ENCODE measurements around the gene EPRS1.
"Not testable (repeated sequence)": the region's sequence is repeated elsewhere in the genome, so short reads cannot be mapped to it uniquely, and the experiment has no call there.

EPRS1 gene

DNA sequence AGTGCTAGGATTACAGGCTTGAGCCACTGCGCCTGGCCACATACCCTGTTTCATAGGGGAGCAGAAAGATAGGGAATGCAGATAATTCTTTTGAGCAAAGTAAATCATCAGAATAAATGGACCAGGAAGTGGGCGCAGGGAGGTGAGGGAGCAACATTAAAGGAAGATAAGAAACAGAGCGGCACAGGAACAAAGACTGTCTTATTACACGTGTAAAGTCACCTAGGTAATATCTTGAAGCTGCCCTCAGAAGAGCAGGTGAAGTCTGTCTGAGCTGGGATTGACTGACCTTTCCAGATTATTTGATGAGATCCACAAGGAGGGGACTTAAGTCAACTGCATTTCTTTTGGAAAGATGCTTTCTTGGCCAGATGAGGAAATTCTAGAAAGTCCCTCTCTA, 7.7 kb downstream of the EPRS1 start:
- no peak for DNase-seq (ENCODE audit: low spot score)

DNA sequence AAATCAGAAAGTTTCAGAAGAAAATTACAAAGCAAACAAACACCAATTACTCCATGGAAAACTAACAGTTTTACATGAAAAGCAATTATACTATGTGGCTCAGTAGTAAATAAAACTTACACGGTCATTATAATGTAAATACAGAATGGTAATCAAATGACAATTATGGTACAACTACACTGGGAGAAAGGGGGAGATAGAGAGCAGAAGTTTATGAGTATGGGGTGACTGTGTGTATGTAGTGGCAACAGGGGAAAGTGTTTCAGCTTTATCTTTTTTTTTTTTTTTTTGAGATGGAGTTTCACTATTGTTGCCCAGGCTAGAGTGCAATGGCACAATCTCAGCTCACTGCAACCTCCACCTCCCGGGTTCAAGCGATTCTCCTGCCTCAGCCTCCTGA, 8.5 kb downstream of the EPRS1 start:
- not testable (repeated sequence) for DNase-seq (ENCODE audit: low spot score)

DNA sequence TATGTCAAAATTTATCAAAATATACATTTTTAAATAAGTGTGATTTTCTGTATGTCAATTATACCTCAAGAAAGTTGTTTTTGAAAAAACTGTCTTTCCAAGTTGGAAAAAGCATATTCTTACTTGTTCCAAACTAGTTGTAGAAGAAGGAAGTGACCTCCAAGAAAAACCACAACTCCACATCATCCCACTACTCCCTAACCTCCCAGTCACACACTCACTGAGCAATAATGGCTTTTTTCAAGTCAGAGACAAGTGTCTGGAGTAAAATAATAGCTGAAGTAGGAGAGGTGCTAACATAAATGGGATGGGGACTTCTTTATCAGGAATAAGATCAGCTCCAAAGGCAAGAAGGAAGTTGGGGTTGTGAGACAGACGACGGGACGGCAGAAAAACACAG, 13.4 kb downstream of the EPRS1 start:
- DNase-seq (ENCODE audit: low spot score), result no peak

DNA sequence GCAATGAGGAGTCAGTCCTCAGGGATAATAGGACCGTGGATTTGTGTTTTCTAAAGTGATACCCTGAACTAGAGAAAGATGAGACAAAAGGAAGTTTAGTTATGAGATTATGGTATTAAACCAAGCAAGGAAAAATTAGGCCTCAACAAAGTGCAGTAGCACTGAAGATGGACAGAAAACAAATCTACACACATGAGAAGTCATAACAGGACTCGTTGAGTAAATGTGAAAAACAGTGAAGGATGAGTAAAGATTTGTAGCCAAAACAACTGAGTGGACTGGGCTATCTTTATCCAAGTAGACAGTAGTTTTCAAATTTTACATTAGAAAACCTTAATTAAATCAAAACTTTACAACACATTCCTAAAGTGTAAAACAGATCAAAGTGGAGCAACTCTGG, 15.0 kb downstream of the EPRS1 start:
- no peak for DNase-seq (ENCODE audit: low spot score)

DNA sequence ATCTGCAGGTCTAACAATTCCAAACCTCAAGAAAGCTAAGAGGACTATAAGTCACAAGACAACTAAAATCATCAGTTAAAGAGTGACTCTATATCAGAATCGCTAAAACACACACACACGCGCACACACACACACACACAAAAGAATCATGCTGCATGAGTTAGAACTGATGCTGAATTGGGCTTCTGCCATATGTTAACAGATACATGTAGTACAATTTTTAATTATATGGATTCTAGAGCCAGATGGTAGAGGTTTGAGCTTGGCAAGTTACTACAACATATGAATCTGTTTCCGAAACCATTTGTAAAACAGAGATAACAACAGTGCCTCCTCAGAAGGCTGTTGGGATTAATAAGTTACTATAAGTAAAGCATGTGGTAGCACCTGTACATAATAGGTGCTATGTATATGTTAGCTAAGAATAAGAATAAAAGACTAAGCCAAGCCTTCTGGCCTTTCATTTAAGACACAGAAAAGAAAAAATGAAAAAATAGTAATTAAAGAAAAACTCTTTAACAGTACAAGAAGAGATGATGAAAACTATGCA, 17.9 kb downstream of the EPRS1 start:
- no peak for DNase-seq (ENCODE audit: low spot score)

DNA sequence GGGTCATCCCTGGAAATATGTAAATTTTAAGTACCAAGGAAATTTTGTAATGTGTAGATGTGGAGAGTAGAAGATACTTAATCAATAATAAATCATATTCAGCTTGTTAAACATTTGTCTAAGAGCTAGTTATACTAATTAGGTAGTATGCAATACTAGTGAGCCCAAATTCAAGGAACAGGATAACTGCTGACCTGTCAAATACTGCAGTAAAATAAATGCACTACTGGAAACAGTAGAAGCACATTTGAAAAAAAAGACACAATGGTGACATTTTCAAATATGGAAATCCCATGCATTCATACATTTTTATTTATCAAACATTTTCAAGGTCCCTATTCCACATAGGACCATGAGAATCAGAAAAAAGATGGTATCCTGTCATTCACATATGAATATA, 27.2 kb downstream of the EPRS1 start:
- no peak for DNase-seq (ENCODE audit: low spot score)

DNA sequence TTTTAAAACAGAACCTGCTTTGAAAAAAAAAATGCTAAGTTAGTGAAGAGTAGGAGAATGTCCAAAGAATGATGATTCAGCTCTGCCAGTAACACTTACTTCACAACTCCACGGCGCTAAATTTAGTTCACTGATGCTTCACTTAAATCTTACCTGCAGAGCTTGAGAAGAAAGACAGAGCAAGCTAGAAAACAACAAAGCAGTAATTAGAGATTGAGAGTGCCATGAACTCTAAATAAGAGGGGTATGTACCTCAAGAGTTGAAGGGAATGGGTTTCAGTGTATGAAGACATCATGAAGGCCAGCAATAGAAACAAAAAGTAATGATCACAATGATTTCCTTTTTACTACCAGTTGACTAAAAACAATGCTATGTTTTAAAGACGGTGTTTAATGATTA, 32.8 kb downstream of the EPRS1 start:
- no peak for DNase-seq (ENCODE audit: low spot score)

DNA sequence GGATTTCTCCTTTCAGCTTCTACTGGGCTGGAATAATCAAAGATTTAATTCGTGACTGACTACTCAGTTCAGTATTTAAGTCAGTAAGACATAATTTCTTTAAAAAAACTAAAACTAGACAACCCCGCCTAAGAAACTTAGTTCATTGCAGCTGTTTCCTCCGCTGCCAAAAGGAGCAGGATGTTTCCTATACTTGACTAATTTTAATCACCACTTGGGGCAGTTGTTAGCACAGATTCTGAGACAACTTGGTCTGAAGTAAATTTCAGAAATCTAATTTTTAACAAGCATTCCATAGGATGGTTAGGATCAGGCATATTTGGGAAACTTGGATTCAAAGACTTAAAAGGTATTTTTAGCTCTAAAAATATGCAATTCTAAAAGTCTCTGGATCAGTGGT, 34.0 kb downstream of the EPRS1 start:
- DNase-seq (ENCODE audit: low spot score), result no peak

DNA sequence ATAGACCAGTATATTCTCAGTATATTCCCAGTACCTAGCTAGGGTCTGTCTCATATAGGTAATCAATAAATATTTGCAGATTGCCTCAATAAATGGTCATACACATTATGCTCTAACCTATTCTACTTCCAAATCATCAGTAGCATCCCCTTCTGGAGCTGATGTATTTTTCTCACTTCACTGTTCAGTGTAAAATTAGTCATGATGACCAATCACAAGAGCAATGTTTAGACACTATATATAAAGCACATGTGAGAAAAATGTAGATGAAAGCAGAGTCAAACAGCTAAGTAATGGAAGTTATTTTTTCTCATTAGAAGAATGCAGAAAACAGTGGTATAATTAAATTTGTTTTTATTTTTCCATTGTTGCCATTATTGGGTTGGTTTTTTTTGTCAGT, 34.7 kb downstream of the EPRS1 start:
- DNase-seq (ENCODE audit: low spot score), result no peak

DNA sequence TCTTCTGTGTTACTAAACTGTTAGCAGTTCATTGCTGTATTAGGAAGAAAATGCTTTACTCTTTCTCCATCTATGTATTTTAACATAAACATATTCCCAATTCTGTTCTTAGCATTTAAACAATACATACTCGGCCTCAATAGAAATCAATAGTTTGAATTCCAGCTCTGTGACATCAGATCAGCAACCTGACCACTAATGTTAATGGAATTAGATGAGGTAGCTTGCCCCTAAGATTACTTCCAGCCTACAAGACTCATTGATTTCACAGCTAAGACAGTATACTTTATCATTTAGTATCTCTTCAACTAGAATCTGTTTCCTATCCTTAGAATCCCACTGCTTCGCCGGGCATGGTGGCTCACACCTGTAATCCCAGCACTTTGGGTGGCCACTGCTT, 38.9 kb downstream of the EPRS1 start:
- no peak for DNase-seq (ENCODE audit: low spot score)

DNA sequence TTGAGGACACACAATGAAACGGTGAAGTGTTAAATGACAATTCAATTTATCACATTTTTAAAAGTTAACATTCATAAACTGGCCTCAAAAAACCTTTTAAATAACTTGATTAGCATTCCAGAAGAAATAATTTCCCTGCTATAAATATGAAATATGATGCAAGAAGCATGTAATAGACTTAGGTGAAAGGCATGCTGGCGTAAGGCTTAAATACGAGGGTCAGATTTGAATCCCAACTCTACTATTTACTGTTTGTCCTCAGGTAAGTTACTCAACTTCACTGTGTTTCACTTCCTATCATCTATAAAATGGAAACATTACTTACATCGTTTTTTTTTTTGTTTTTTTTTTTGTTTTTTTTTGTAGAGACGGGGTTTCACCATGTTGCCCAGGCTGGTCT, 40.8 kb downstream of the EPRS1 start:
- DNase-seq (ENCODE audit: low spot score), result no peak

DNA sequence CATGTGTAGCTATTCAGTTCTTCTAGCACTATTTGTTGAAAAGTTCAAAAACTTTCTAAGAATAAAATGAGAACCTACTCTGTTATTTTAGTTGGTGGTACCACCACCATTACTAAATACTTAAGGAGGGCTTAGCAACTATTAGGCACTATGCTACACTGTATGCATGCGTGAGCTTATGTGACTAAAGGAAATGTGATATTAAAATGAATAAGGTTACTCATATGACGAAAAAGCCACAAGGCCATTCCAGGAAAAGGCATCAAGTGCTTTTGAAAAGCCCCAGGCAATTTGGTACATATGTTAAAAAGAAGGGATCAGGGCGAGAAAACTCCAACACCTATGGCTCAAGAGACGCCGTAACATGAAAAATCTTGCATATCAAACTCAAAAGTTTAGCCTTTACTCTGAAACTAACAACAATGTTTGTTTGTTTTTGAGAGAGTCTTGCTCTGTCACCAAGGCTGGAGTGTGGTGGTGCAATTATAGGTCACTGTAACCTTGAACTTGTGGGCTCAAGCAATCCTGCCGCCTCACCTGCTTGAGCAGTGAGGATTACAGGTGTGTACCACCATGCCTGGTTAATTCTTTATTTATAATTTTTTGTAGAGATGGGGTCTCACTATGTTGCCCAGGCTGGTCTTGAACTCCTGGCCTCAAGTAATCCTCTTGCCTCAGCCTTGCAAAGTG, 42.5 kb downstream of the EPRS1 start:
- no peak for DNase-seq (ENCODE audit: low spot score)

DNA sequence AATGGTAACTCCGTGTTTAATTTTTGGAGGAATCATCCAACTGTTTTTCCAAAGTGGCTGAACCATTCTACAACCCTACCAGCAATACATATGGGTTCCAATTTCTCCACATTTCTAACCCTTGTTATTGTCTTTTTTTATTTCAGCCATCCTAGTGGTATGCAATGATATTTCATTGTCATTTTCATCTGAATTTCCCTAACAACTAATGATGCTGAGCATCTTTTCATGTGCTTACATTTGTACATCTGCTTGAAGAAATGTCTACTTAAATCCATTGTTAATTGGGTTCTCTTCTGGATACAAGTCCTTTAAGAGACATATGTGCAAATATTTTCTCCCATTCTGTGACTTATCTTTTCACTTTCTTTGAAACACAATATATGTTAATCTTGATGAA, 43.3 kb downstream of the EPRS1 start:
- no peak for DNase-seq (ENCODE audit: low spot score)

DNA sequence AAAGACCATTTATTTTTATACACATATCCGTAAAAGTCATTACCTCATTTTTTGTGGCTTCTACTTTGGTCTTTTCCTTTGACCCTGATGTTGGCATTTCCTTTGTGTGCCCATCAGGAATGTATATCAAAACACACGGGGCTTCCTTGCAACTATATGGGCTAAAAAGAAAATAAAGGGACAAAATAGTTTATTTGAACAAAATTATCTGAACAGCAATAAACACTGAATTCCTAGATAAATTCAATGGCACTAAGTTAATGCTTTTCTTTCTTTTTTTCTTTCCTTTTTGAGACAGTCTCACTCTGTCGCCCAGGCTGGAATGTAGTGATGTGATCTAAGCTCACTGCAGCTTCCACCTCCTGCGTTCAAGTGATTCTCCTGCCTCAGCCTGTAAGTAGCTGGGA, 45.2 kb downstream of the EPRS1 start:
- no peak for DNase-seq (ENCODE audit: low spot score)

DNA sequence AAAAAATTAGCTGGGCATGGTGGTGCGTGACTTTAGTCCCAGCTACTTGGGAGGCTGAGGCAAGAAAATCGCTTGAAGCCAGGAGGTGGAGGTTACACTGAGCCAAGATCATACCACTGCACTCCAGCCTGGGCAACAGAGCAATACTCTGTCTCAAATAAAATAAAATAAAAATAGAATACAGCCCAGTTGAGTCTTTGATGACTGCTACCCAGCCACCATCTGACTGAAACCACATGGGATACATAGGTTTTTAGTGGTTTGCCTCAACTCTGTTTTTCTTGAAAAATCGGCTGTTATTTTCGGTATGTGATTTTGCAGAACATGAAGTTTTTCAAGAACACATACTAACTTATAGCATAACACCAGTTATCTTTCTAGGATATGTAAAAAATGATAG, 46.5 kb downstream of the EPRS1 start:
- no peak for DNase-seq (ENCODE audit: low spot score)

Measured in CD4-positive, alpha-beta T cell treated with Interleukin-15 for 4 hours (primary cell).